Type B pancreatic cell (in vitro differentiated cells): Measurements from ENCODE around the gene N4BP3. TPM values are rescaled to one million over a fixed set of nuclear protein-coding genes. Genes with fewer than 3 reads are reported as not detected.
"Not testable (repeated sequence)": the region's sequence is repeated elsewhere in the genome, so short reads cannot be mapped to it uniquely, and the experiment has no call there.

Source experiments
- DNase-seq: peaks from one replicate; pipeline ENCODE4 v3.0.0; 2021; ENCODE audit warnings: mixed read lengths; ENCODE audit not compliant: unreplicated experiment; ENCODE audit errors: extremely low spot score
- H3K27ac Mint-ChIP-seq: 2 replicates; pipeline ENCODE4 v1.8.0; 2021; ENCODE audit warnings: mild to moderate bottlenecking, mixed read lengths
- H3K27me3 Mint-ChIP-seq: 2 replicates; pipeline ENCODE4 v1.8.0; 2021; ENCODE audit warnings: mixed read lengths
- H3K36me3 Mint-ChIP-seq: 2 replicates; pipeline ENCODE4 v1.8.0; 2021; ENCODE audit warnings: mixed read lengths
- H3K4me1 Mint-ChIP-seq: one replicate; pipeline ENCODE4 v1.8.0; 2021; ENCODE audit warnings: mixed read lengths; ENCODE audit not compliant: unreplicated experiment
- H3K4me3 Mint-ChIP-seq: 2 replicates; pipeline ENCODE4 v1.8.0; 2021; ENCODE audit warnings: mild to moderate bottlenecking, mixed read lengths
- H3K9me3 Mint-ChIP-seq: 2 replicates; pipeline ENCODE4 v1.8.0; 2021; ENCODE audit warnings: mixed read lengths
- total RNA-seq: library from RNA; stranded (reverse); gene quantifications from 2 replicates; pipeline ENCODE4 v1.2.1, GENCODE V29; 2021; ENCODE audit warnings: low replicate concordance
- TF ChIP-seq, protein P1 (sequence below): fragments of 200-600 bp; sonication (generic); conservative IDR thresholded peaks from 2 replicates; pipeline ENCODE4 v1.5.0; 2021; ENCODE audit warnings: antibody characterized with exemption, mild to moderate bottlenecking

The N4BP3 gene
- total RNA-seq, 1 donor from 2014 or later, result 6.6 TPM

DNA sequence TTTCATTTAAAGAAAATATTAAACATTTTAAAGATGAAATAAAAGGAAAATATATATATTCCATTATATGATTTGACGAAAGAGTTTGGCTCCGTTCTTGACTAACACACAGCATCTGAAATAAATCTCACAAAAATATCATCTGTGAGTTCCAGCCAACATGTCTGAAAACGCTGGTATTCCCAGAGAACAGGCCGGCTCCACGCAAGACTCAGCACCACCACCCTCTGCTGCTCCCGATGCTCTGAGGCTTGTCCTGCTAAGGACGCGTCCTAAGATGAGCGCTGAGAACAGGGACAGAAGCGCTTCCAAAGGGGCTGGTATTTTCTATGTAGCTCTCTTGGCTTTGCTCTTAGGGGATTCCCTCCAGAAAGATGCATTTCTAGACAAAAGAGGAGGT, 40.6 kb upstream of the N4BP3 start:
- Mint-ChIP-seq H3K36me3 (no peaks in the 10 kb centered on the region), H3K9me3 (no peaks in the 10 kb centered on the region), H3K27me3 (peaks cover 22% of the 10 kb centered on the region), H3K4me3 (no peak overlapping the region), H3K27ac (no peak overlapping the region), H3K4me1 (peaks cover 6% of the 10 kb centered on the region)
- TF ChIP-seq, protein P1, sequence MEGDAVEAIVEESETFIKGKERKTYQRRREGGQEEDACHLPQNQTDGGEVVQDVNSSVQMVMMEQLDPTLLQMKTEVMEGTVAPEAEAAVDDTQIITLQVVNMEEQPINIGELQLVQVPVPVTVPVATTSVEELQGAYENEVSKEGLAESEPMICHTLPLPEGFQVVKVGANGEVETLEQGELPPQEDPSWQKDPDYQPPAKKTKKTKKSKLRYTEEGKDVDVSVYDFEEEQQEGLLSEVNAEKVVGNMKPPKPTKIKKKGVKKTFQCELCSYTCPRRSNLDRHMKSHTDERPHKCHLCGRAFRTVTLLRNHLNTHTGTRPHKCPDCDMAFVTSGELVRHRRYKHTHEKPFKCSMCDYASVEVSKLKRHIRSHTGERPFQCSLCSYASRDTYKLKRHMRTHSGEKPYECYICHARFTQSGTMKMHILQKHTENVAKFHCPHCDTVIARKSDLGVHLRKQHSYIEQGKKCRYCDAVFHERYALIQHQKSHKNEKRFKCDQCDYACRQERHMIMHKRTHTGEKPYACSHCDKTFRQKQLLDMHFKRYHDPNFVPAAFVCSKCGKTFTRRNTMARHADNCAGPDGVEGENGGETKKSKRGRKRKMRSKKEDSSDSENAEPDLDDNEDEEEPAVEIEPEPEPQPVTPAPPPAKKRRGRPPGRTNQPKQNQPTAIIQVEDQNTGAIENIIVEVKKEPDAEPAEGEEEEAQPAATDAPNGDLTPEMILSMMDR, result no peak
- no peak for DNase-seq

DNA sequence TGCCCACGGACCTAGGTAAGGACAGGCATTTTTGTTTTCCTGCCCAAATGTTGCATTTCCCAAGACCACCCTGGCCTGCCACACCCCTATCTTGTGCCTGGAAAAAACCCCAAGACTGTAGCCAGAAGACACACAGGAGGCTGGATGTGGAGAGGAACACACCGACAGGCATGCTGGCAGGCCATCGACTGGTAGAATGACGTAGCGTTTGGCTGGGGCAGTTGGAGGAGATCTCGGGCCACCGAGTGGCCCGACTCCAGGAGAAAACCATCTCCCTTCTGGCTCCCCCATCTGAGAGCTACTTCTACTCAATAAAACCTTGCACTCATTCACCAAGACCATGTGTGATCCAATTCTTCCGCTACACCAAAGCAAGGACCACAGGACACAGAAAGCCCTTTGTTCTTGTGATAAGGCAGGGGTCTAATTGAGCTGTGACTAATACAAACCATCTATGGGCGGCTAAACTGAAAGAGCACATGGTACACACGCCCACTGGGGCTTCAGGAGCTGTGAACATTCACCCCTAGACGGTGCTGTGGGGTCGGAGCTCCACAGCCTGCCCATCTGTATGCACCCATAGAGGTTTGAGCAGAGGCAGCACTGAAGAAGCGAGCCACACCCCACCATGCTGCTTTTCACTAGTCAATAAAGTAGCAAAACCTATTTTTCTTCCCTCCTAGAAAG, 38.9 kb upstream of the N4BP3 start:
- H3K36me3 Mint-ChIP-seq, result no peaks in the 10 kb centered on the region
- TF ChIP-seq, protein P1, result peak; percentile 29
- peaks cover 15% of the 10 kb centered on the region for H3K27me3 Mint-ChIP-seq
- no peak overlapping the region for H3K4me3 Mint-ChIP-seq
- peaks cover 6% of the 10 kb centered on the region for H3K4me1 Mint-ChIP-seq
- no peaks in the 10 kb centered on the region for H3K9me3 Mint-ChIP-seq
- H3K27ac Mint-ChIP-seq, result no peak overlapping the region
- DNase-seq, result no peak

DNA sequence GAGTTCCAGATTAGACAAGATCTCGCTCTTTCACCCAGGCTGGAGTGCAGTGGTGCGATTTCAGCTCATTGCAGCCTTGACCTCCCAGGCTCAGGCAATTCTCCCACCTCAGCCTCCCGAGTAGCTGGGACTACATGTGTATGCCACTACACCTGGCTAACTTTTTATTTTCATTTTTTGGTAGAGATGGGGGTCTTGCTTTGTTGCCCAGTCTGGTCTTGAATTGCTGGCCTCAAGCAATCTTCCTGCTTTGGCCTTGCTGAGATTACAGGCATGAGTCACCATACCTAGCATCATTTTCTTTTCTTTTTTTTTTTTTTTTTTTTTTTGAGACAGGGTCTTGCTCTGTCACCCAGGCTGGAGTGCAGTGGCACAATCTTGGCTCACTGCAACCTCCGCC, 36.4 kb upstream of the N4BP3 start:
- H3K9me3 Mint-ChIP-seq, H3K4me3 Mint-ChIP-seq, H3K36me3 Mint-ChIP-seq, H3K4me1 Mint-ChIP-seq, H3K27ac Mint-ChIP-seq, DNase-seq: not testable (repeated sequence)
- peaks cover 21% of the 10 kb centered on the region for H3K27me3 Mint-ChIP-seq

DNA sequence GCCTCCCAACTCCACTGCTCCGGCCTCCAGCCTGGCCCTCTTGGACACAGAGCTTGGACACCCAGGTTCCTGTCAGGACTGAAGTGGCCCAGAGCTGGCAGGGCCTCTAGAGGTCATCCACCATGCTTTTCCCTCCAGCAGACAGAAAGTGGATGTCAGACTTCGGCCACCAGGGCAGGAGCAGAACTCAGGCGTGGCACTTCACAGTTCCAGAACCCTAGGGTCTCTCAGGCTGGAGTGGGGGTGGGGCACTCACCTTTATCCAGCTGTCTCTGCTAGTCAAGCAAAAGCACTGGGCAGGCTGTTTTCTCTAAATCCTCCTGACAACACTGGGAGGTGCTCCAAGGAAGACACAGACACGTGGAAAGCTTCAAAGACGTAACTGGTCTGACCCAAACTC, 35.6 kb upstream of the N4BP3 start:
- DNase-seq, result no peak
- peaks cover 21% of the 10 kb centered on the region for H3K27me3 Mint-ChIP-seq
- no peak overlapping the region for H3K4me3 Mint-ChIP-seq
- no peaks in the 10 kb centered on the region for H3K9me3 Mint-ChIP-seq
- TF ChIP-seq, protein P1, result no peak
- H3K4me1 Mint-ChIP-seq, result peaks cover 10% of the 10 kb centered on the region
- no peaks in the 10 kb centered on the region for H3K36me3 Mint-ChIP-seq
- no peak overlapping the region for H3K27ac Mint-ChIP-seq

DNA sequence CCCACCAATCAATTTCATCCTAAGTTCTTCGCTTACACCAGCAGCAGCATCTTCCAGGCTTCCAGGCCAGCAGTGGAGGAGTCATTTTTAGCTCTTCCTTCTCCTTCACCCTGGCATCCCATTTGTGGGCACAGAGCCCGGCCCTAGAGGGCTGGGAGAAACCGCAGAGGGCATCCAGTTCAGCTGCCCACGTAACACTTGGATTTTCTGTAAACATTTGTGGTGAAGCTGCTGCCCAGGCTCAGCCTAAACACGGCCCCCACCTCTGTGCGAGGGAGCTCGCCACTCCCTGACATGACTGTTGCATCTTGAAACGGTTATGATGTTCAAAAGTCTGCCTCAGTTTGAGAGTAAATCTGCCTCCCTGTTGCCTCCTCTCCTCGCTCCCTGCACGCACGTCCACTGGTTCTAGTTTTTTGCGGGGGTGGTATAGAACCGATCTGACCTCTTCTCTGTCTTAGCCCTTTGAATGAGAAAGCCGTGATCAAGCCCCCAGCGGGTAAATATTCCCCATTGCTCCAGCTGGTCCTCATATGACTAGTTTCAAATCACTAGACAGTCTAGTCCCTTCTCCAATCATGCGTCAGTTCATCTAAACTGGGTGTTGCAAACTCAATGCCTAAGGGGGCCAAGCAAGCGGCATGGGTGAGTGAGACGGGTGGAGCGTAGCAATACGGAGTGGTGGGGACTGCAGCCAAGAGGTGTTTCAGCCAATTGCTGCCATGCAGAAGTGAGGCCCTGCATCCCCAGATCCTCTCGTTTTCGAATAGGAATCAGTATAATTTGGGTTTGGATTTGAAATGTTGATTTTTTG, 34.9 kb upstream of the N4BP3 start:
- peaks cover 13% of the 10 kb centered on the region for H3K4me1 Mint-ChIP-seq
- H3K27ac Mint-ChIP-seq, result no peak overlapping the region
- no peak overlapping the region for H3K4me3 Mint-ChIP-seq
- no peaks in the 10 kb centered on the region for H3K36me3 Mint-ChIP-seq
- H3K9me3 Mint-ChIP-seq, result no peaks in the 10 kb centered on the region
- DNase-seq, result no peak
- TF ChIP-seq, protein P1, result no peak
- H3K27me3 Mint-ChIP-seq, result peaks cover 21% of the 10 kb centered on the region

DNA sequence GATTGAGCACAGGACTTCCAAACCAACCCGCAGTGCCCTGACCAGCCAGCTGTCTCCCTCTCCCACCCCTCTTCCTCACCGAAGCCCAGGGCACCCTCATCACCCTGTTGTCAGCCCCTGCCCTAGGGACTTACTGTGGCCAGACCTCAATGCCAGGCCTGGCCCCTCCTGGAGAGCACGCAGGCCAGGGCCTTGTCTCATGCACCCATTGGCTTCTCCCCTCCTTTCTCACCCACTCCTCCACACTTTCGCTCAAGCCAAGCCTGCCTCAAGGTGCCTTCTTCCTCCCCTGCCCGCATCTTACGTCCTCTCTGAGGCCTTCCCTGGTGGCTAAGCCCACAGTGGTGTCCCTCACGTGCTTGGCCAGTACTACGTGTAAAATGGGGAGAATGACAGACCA, 33.3 kb upstream of the N4BP3 start:
- Mint-ChIP-seq H3K4me3 (no peak overlapping the region), H3K36me3 (no peaks in the 10 kb centered on the region), H3K27me3 (peaks cover 21% of the 10 kb centered on the region), H3K4me1 (peaks cover 15% of the 10 kb centered on the region), H3K27ac (no peak overlapping the region), H3K9me3 (no peaks in the 10 kb centered on the region)
- TF ChIP-seq, protein P1, result no peak
- no peak for DNase-seq
